Measurements from ENCODE around the gene IRF1. TPM values are rescaled to one million over a fixed set of nuclear protein-coding genes. Genes with fewer than 3 reads are reported as not detected.

The IRF1 gene
- polyA plus RNA-seq, 3 donors: 125 to 363 (median 129) TPM

DNA sequence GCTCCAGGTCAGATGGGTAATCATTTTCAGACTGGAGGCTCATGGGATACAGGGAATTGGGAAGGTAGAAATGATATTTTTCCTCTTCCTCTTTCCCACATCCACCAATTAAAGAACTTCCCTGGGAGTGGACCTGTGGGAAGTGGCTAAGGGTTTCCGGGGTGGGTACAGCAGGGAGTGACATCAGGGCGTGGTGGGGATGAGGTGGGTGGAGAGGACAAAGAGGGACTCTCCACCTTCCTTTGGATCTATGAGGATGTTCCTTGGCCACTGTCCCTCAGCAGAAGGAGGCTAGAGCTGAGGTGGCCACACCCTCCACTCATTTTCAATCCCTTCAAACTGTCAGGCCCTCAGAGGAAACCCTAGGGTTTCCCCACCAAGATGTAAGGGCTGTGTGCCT lies 54.7 kb downstream of the IRF1 start:
- no peaks in the 10 kb centered on the region for H3K27me3 ChIP-seq (ENCODE audit: control insufficient read depth in 2 of 2, insufficient read depth in 2 of 2, low read length in 2 of 2)
- H3K9me3 Mint-ChIP-seq: no peaks in the 10 kb centered on the region
- intact Hi-C loops (cut with micrococcal nuclease): no loop called here
- no peaks in the 10 kb centered on the region for H3K27me3 Mint-ChIP-seq (ENCODE audit: low read depth in 3 of 3)
- H3K27ac Mint-ChIP-seq: peak overlapping the region; percentile 88 to 94 (median 89)
- H3K27ac ChIP-seq (ENCODE audit: low read depth in 1 of 2, low read length in 2 of 2): peak overlapping the region; percentile 60 to 94
- H2AFZ ChIP-seq (ENCODE audit: insufficient read depth, low read depth, low read length, poor library complexity, severe bottlenecking): no peak overlapping the region
- H3K36me3 ChIP-seq (replicated peaks in 1 of 2; ENCODE audit: control insufficient read depth in 1 of 2, insufficient read depth in 2 of 2, low read length in 2 of 2): no peaks in the 10 kb centered on the region
- peaks cover 22 to 27% of the 10 kb centered on the region in 2 donors for H3K36me3 Mint-ChIP-seq
- no peaks in the 10 kb centered on the region for H4K20me1 ChIP-seq (ENCODE audit: insufficient read depth, low read length)
- 40% methylated on average over 1 of the region's 2 CpGs for WGBS (ENCODE audit: insufficient coverage)
- H3K4me3 ChIP-seq (replicated peaks in 1 of 3; ENCODE audit: low read depth in 2 of 3, low read length in 3 of 3): peak overlapping the region in 1 of 3 experiments; percentile 23
- DNase-seq: peak in 2 of 3 donors; percentile 38 to 82
- H3K4me2 ChIP-seq (replicated peaks; ENCODE audit: extremely low read depth, low read length, poor library complexity, severe bottlenecking): peak overlapping the region; percentile 16
- TF ChIP-seq CTCF (IDR thresholded peaks at IDR 0.05): no peak
- H3K4me1 ChIP-seq (ENCODE audit: control insufficient read depth in 1 of 2, insufficient read depth in 2 of 2, low read length in 2 of 2): peaks cover 86 to 92% of the 10 kb centered on the region in 2 donors
- H3K9ac ChIP-seq (ENCODE audit: insufficient read depth, low read length, poor library complexity, severe bottlenecking): no peak overlapping the region
- H3K79me2 ChIP-seq (ENCODE audit: insufficient read depth, low read length): peaks cover 71% of the 10 kb centered on the region
- peaks cover 87% of the 10 kb centered on the region for H3K4me1 Mint-ChIP-seq
- peak overlapping the region in 1 of 2 donors; percentile 70 for H3K4me3 Mint-ChIP-seq
- H3K9me3 ChIP-seq (replicated peaks in 1 of 2; ENCODE audit: control insufficient read depth in 1 of 2, insufficient read depth in 1 of 2, low read length in 2 of 2): no peaks in the 10 kb centered on the region

DNA sequence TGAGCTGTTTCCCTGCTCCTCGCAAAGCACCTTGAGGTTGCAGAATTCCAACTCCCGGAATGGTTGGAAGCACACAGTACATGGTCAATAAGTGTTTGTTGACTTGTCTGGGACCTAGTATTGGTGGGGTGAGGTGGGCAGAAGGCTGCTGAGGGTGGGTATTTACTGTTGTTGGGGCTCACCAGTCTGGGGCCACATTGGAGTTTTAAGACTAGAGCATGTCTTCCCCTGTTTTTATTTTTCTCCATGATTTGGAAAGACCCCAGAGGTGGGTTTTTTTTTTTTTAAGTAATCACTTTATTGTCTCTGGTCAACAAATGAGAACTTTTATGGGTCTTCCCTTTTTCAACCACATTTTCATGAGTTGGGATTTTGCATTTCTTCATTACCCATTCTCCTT lies 55.1 kb downstream of the IRF1 start:
- H2AFZ ChIP-seq (ENCODE audit: insufficient read depth, low read depth, low read length, poor library complexity, severe bottlenecking): no peak overlapping the region
- intact Hi-C loops (cut with micrococcal nuclease): no loop called here
- peaks cover 91 to 96% of the 10 kb centered on the region in 2 donors for H3K4me1 ChIP-seq (ENCODE audit: control insufficient read depth in 1 of 2, insufficient read depth in 2 of 2, low read length in 2 of 2)
- peak overlapping the region; percentile 16 for H3K4me2 ChIP-seq (replicated peaks; ENCODE audit: extremely low read depth, low read length, poor library complexity, severe bottlenecking)
- Mint-ChIP-seq H3K36me3 (peaks cover 22 to 25% of the 10 kb centered on the region in 2 donors), H3K4me1 (peaks cover 92% of the 10 kb centered on the region), H3K27ac (peak overlapping the region; percentile 88 to 94 (median 89)), H3K4me3 (no peak overlapping the region), H3K9me3 (no peaks in the 10 kb centered on the region), H3K27me3 (ENCODE audit: low read depth in 3 of 3) (no peaks in the 10 kb centered on the region)
- no peaks in the 10 kb centered on the region for H4K20me1 ChIP-seq (ENCODE audit: insufficient read depth, low read length)
- no peak for TF ChIP-seq CTCF (IDR thresholded peaks at IDR 0.05)
- no peak overlapping the region for H3K4me3 ChIP-seq (replicated peaks in 1 of 3; ENCODE audit: low read depth in 2 of 3, low read length in 3 of 3)
- DNase-seq: no peak
- 100% methylated on average over 2 of the region's 2 CpGs for WGBS (ENCODE audit: insufficient coverage)
- H3K79me2 ChIP-seq (ENCODE audit: insufficient read depth, low read length): peaks cover 71% of the 10 kb centered on the region
- no peak overlapping the region for H3K9ac ChIP-seq (ENCODE audit: insufficient read depth, low read length, poor library complexity, severe bottlenecking)
- H3K27me3 ChIP-seq (ENCODE audit: control insufficient read depth in 2 of 2, insufficient read depth in 2 of 2, low read length in 2 of 2): no peaks in the 10 kb centered on the region
- H3K36me3 ChIP-seq (replicated peaks in 1 of 2; ENCODE audit: control insufficient read depth in 1 of 2, insufficient read depth in 2 of 2, low read length in 2 of 2): no peaks in the 10 kb centered on the region
- no peaks in the 10 kb centered on the region for H3K9me3 ChIP-seq (replicated peaks in 1 of 2; ENCODE audit: control insufficient read depth in 1 of 2, insufficient read depth in 1 of 2, low read length in 2 of 2)
- H3K27ac ChIP-seq (ENCODE audit: low read depth in 1 of 2, low read length in 2 of 2): peak overlapping the region in 1 of 2 donors; percentile 94
